HEK293 (cell line): Measurements from ENCODE around the gene PCLAF.

Experiments
- CTCF ChIA-PET: fragments of 350-600 bp; formaldehyde crosslinking; extraction: SDS; loops from one replicate; lab custom pipeline; 2021; ENCODE audit warnings: antibody characterized with exemption; lab: Yijun Ruan, JAX
- POLR2A ChIA-PET: fragments of 300-600 bp; formaldehyde crosslinking; extraction: SDS; loops from one replicate; lab custom pipeline; 2020; ENCODE audit warnings: antibody characterized with exemption, inconsistent platforms; lab: Yijun Ruan, JAX
- H3K27ac ChIP-seq: fragments of 200-500 bp; sonication (Bioruptor generic); 2 replicates; pipeline ENCODE4 v1.5.1; 2014; ENCODE audit warnings: low read depth, low read length, control low read depth, inconsistent platforms; ENCODE audit errors: extremely low read depth
- H3K36me3 ChIP-seq, 2 experiments: fragments of 200-500 bp in 1 of 2; sonication (Bioruptor generic) in 1 of 2; 1 replicate in 1 of 2; 2 replicates in 1 of 2; pipeline ENCODE4 v1.5.1; 2014 to 2017; ENCODE audit warnings: inconsistent platforms in 2 of 2, low read length in 2 of 2; ENCODE audit not compliant: control insufficient read depth in 2 of 2, insufficient read depth in 1 of 2
- H3K4me1 ChIP-seq: fragments of 200-500 bp; sonication (Bioruptor generic); 2 replicates; pipeline ENCODE4 v1.5.1; 2014; ENCODE audit warnings: mild to moderate bottlenecking, low read length, inconsistent platforms; ENCODE audit not compliant: control insufficient read depth, insufficient read depth
- H3K4me3 ChIP-seq: 2 replicates; pipeline ENCODE4 v1.5.1; 2011; ENCODE audit warnings: low read depth, mild to moderate bottlenecking, control low read depth, low read length, moderate library complexity
- H3K9me3 ChIP-seq: fragments of 200-500 bp; sonication (Bioruptor generic); 2 replicates; pipeline ENCODE4 v1.5.1; 2014; ENCODE audit warnings: low read depth, low read length, inconsistent platforms; ENCODE audit not compliant: control insufficient read depth, insufficient read depth
- GLI2 ChIP-seq: fragments of 450-650 bp; formaldehyde crosslinking; IDR thresholded peaks from 2 replicates; pipeline ENCODE4; 2017; ENCODE audit warnings: missing biosample characterization, missing genetic modification characterization, low read depth, borderline replicate concordance
- IKZF3 ChIP-seq: fragments of 450-650 bp; IDR thresholded peaks from 2 replicates; pipeline ENCODE4 v1.5.0; 2018; ENCODE audit warnings: missing biosample characterization, mild to moderate bottlenecking, missing genetic modification characterization, moderate library complexity
- KLF9 ChIP-seq: fragments of 450-650 bp; formaldehyde crosslinking; IDR thresholded peaks from 2 replicates; pipeline ENCODE4 v1.5.1; 2016; ENCODE audit warnings: missing biosample characterization, missing genetic modification characterization, low read depth
- OSR2 ChIP-seq: fragments of 450-650 bp; formaldehyde crosslinking; IDR thresholded peaks from 2 replicates; pipeline ENCODE4 v1.5.1; 2016; ENCODE audit warnings: missing biosample characterization, missing genetic modification characterization
- PBX3 ChIP-seq: sonication (generic); formaldehyde crosslinking; IDR thresholded peaks from 2 replicates; pipeline ENCODE4 v1.8.1; 2022; ENCODE audit warnings: mild to moderate bottlenecking, moderate library complexity, missing genetic modification reagents
- REPIN1 ChIP-seq: fragments of 450-650 bp; formaldehyde crosslinking; IDR thresholded peaks from 2 replicates; pipeline ENCODE4 v1.5.1; 2017; ENCODE audit warnings: missing biosample characterization, missing genetic modification characterization, low read depth
- TSHZ1 ChIP-seq: fragments of 450-650 bp; formaldehyde crosslinking; IDR thresholded peaks from 2 replicates; pipeline ENCODE4 v1.5.1; 2016; ENCODE audit warnings: missing biosample characterization, missing genetic modification characterization, borderline replicate concordance
- ZBTB11 ChIP-seq: fragments of 450-650 bp; formaldehyde crosslinking; conservative IDR thresholded peaks from 2 replicates; pipeline ENCODE4 v1.5.1; 2016; ENCODE audit warnings: low read depth, missing biosample characterization, missing genetic modification characterization
- ZBTB7A ChIP-seq: fragments of 450-650 bp; formaldehyde crosslinking; IDR thresholded peaks from 2 replicates; pipeline ENCODE4 v1.5.1; 2016; ENCODE audit warnings: low read depth, missing biosample characterization, missing genetic modification characterization
- ZBTB8A ChIP-seq: fragments of 450-650 bp; formaldehyde crosslinking; IDR thresholded peaks from 2 replicates; pipeline ENCODE4 v1.5.1; 2016; ENCODE audit warnings: missing biosample characterization, missing genetic modification characterization
- ZFHX2 ChIP-seq: fragments of 450-650 bp; formaldehyde crosslinking; conservative IDR thresholded peaks from 2 replicates; pipeline ENCODE4 v1.5.1; 2016; ENCODE audit warnings: missing biosample characterization, missing genetic modification characterization
- ZNF121 ChIP-seq: fragments of 450-650 bp; formaldehyde crosslinking; IDR thresholded peaks from 2 replicates; pipeline ENCODE4 v1.5.1; 2016; ENCODE audit warnings: missing biosample characterization, missing genetic modification characterization
- ZNF155 ChIP-seq: fragments of 450-650 bp; formaldehyde crosslinking; IDR thresholded peaks from 2 replicates; pipeline ENCODE4 v1.5.1; 2016; ENCODE audit warnings: missing biosample characterization, missing genetic modification characterization
- ZNF18 ChIP-seq: fragments of 450-650 bp; formaldehyde crosslinking; IDR thresholded peaks from 2 replicates; pipeline ENCODE4 v1.5.1; 2016; ENCODE audit warnings: missing biosample characterization, missing genetic modification characterization
- ZNF488 ChIP-seq: fragments of 450-650 bp; formaldehyde crosslinking; IDR thresholded peaks from 2 replicates; pipeline ENCODE4 v1.5.1; 2016; ENCODE audit warnings: missing biosample characterization, missing genetic modification characterization
- ZNF510 ChIP-seq: fragments of 450-650 bp; formaldehyde crosslinking; IDR thresholded peaks from 2 replicates; pipeline ENCODE4 v1.5.1; 2018; ENCODE audit warnings: mild to moderate bottlenecking, missing genetic modification characterization, missing biosample characterization; ENCODE audit not compliant: insufficient replicate concordance
- ZNF560 ChIP-seq: fragments of 450-650 bp; formaldehyde crosslinking; IDR thresholded peaks from 2 replicates; pipeline ENCODE4 v1.5.1; 2017; ENCODE audit warnings: missing biosample characterization, missing genetic modification characterization, borderline replicate concordance
- ZNF585B ChIP-seq: fragments of 450-650 bp; formaldehyde crosslinking; IDR thresholded peaks from 2 replicates; pipeline ENCODE4 v1.5.1; 2016; ENCODE audit warnings: missing biosample characterization, missing genetic modification characterization
- ZNF654 ChIP-seq: fragments of 450-650 bp; formaldehyde crosslinking; IDR thresholded peaks from 2 replicates; pipeline ENCODE4 v1.5.1; 2016; ENCODE audit warnings: low read depth, missing biosample characterization, missing genetic modification characterization
- ZNF660 ChIP-seq: fragments of 450-650 bp; IDR thresholded peaks from 2 replicates; pipeline ENCODE4 v1.5.1; 2018; ENCODE audit warnings: missing biosample characterization, mild to moderate bottlenecking, missing genetic modification characterization
- ZXDB ChIP-seq: fragments of 450-650 bp; formaldehyde crosslinking; IDR thresholded peaks from 2 replicates; pipeline ENCODE4 v1.5.1; 2016; ENCODE audit warnings: missing biosample characterization, missing genetic modification characterization

Gene PCLAF

GRCh38 chr15:64381000-64381751, at the start of gene PCLAF (continued):
- TF ChIP-seq ZNF18 (tag by site-specific recombination) (no peak), GLI2 (tag by site-specific recombination) (no peak)

- Histone ChIP-seq H3K4me1 (peaks cover 2% of the 10 kb centered on the region; the same call in 1 of the 2 replicates), H3K9me3 (no peaks in the 10 kb centered on the region), H3K36me3 (peaks cover 3 to 4% of the 10 kb centered on the region in 2 experiments; a peak in 2 of 3 replicates), H3K27ac (no peak overlapping the region), H3K4me3 (no peak overlapping the region)
- ChIA-PET CTCF (interaction anchor here (0.6 to 1.2 kb wide), 2 partner anchors 85 to 251 kb away, joined by 4 to 5 read pairs; no protein-coding TSS in a partner anchor), POLR2A (no interaction called here)
- TF ChIP-seq ZBTB8A (tag by site-specific recombination): peak; percentile 51
- TF ChIP-seq ZFHX2 (tag by site-specific recombination): no peak
- peak; percentile 97 for TF ChIP-seq IKZF3
- no peak for TF ChIP-seq ZNF585B
- TF ChIP-seq ZNF660 (tag by site-specific recombination): 0 out of 2 replicates have a peak, but pooled peaks have one; percentile 38
- no peak for TF ChIP-seq ZNF560 (tag by site-specific recombination)
- TF ChIP-seq ZNF18 (tag by site-specific recombination): peak; percentile 73; the same call in 1 of the 2 replicates
- no peak for TF ChIP-seq KLF9 (tag by site-specific recombination)
- no peak for TF ChIP-seq PBX3 (CRISPR knock-in tag)
- peak; percentile 89 for TF ChIP-seq OSR2 (tag by site-specific recombination)
- TF ChIP-seq ZBTB11 (tag by site-specific recombination): no peak
- no peak for TF ChIP-seq ZNF654 (tag by site-specific recombination)
- no peak for TF ChIP-seq REPIN1 (tag by site-specific recombination)
- 0 out of 2 replicates have a peak, but pooled peaks have one; percentile 30 for TF ChIP-seq ZXDB
- 0 out of 2 replicates have a peak, but pooled peaks have one; percentile 25 for TF ChIP-seq TSHZ1 (tag by site-specific recombination)
- TF ChIP-seq ZNF510 (tag by site-specific recombination): no peak
- no peak for TF ChIP-seq ZNF121 (tag by site-specific recombination)
- TF ChIP-seq ZNF488: peak; percentile 61
- no peak for TF ChIP-seq ZBTB7A (tag by site-specific recombination)
- TF ChIP-seq ZNF155 (tag by site-specific recombination): no peak
Measured at GRCh38 chr15:64430000-64430735, 48.9 kb upstream of the PCLAF start.
